ENCODE results near the gene MAST2. TPM values are rescaled to one million over a fixed set of nuclear protein-coding genes. Genes with fewer than 3 reads are reported as not detected.
"Not testable (repeated sequence)": the region's sequence is repeated elsewhere in the genome, so short reads cannot be mapped to it uniquely, and the experiment has no call there.

The MAST2 gene
- total RNA-seq, 1 donor from 2014 or later = 22.0 TPM

- no peaks in the 10 kb centered on the region for H3K36me3 ChIP-seq
- intact Hi-C loops (cut with DNase I) = no loop called here
- no peaks in the 10 kb centered on the region for H3K4me1 ChIP-seq
- no peak for TF ChIP-seq CTCF (IDR thresholded peaks at IDR 0.05)
- no peak for ATAC-seq
- H3K27ac ChIP-seq = no peak overlapping the region
- no peaks in the 10 kb centered on the region for H3K9me3 ChIP-seq
- H3K4me3 ChIP-seq = no peak overlapping the region
- no peak for DNase-seq
- H3K27me3 ChIP-seq = no peaks in the 10 kb centered on the region
These were observed 125.2 kb downstream of the MAST2 start for GRCh38 chr1:45928486-45929205.

GRCh38 chr1:45929257-45929687, 125.9 kb downstream of the MAST2 start:
- intact Hi-C loops (cut with DNase I) = no loop called here
- Histone ChIP-seq H3K27ac (no peak overlapping the region), H3K4me1 (no peaks in the 10 kb centered on the region), H3K27me3 (no peaks in the 10 kb centered on the region), H3K36me3 (no peaks in the 10 kb centered on the region), H3K9me3 (no peaks in the 10 kb centered on the region), H3K4me3 (no peak overlapping the region)
- TF ChIP-seq CTCF (IDR thresholded peaks at IDR 0.05) = no peak
- no peak for DNase-seq
- no peak for ATAC-seq

- intact Hi-C loops (cut with DNase I) = no loop called here
- H3K4me3 ChIP-seq = no peak overlapping the region
- no peaks in the 10 kb centered on the region for H3K9me3 ChIP-seq
- DNase-seq (no peak), ATAC-seq (no peak)
- H3K4me1 ChIP-seq = no peaks in the 10 kb centered on the region
- no peak for TF ChIP-seq CTCF (IDR thresholded peaks at IDR 0.05)
- no peaks in the 10 kb centered on the region for H3K27me3 ChIP-seq
- H3K36me3 ChIP-seq = no peaks in the 10 kb centered on the region
- no peak overlapping the region for H3K27ac ChIP-seq
These were observed 127.1 kb downstream of the MAST2 start for GRCh38 chr1:45930258-45931150.

GRCh38 chr1:45932205-45932604, 128.8 kb downstream of the MAST2 start:
- H3K36me3 ChIP-seq; intact Hi-C loops (cut with DNase I); DNase-seq; H3K27me3 ChIP-seq; ATAC-seq; H3K9me3 ChIP-seq; H3K4me3 ChIP-seq; H3K4me1 ChIP-seq; H3K27ac ChIP-seq: not testable (repeated sequence)

GRCh38 chr1:45934947-45935346, 131.5 kb downstream of the MAST2 start:
- Histone ChIP-seq H3K9me3 (no peaks in the 10 kb centered on the region), H3K4me1 (no peaks in the 10 kb centered on the region), H3K27me3 (no peaks in the 10 kb centered on the region), H3K36me3 (no peaks in the 10 kb centered on the region), H3K4me3 (no peak overlapping the region), H3K27ac (no peak overlapping the region)
- TF ChIP-seq CTCF (IDR thresholded peaks at IDR 0.05) = no peak
- intact Hi-C loops (cut with DNase I) = no loop called here
- no peak for ATAC-seq
- no peak for DNase-seq

- no peaks in the 10 kb centered on the region for H3K9me3 ChIP-seq
- H3K4me3 ChIP-seq = no peak overlapping the region
- no peak for TF ChIP-seq CTCF (IDR thresholded peaks at IDR 0.05)
- no peaks in the 10 kb centered on the region for H3K27me3 ChIP-seq
- no peak for ATAC-seq
- intact Hi-C loops (cut with DNase I) = no loop called here
- no peak overlapping the region for H3K27ac ChIP-seq
- DNase-seq = no peak
- H3K4me1 ChIP-seq = no peaks in the 10 kb centered on the region
- H3K36me3 ChIP-seq = no peaks in the 10 kb centered on the region
These were observed 134.6 kb downstream of the MAST2 start for GRCh38 chr1:45938029-45938428.
